Coronary artery (tissue), 2 donors: ENCODE data around the gene ERF.

Experiments used
- DNase-seq: peaks from one replicate; pipeline ENCODE4 v3.0.0-alpha.2; 2017; ENCODE audit warnings: low spot score
- H3K27ac ChIP-seq, 2 donors: fragments of 200-600 bp; sonication (generic); one replicate each; pipeline ENCODE4 v1.5.1; 2016 to 2019
- H3K4me3 ChIP-seq: fragments of 200-600 bp; sonication (generic); 2 replicates; pipeline ENCODE4 v1.5.1; 2016; ENCODE audit warnings: mild to moderate bottlenecking, moderate library complexity
- CTCF ChIP-seq: fragments of 200-600 bp; sonication (generic); IDR thresholded peaks from one replicate; pipeline ENCODE4 v1.5.1; 2019; ENCODE audit warnings: antibody characterized with exemption

Gene ERF

GRCh38 chr19:42275103-42275502 is 20.2 kb upstream of the ERF start:
- DNase-seq, result peak; percentile 63
- Histone ChIP-seq H3K27ac (peak overlapping the region in 1 of 2 donors; percentile 26), H3K4me3 (no peak overlapping the region)
- no peak for TF ChIP-seq CTCF

- Histone ChIP-seq H3K4me3 (no peak overlapping the region), H3K27ac (no peak overlapping the region)
- peak; percentile 69 for DNase-seq
- no peak for TF ChIP-seq CTCF
Measured at GRCh38 chr19:42274065-42274682, 19.2 kb upstream of the ERF start.

- H3K27ac ChIP-seq, result no peak overlapping the region
- TF ChIP-seq CTCF, result no peak
- peak; percentile 75 for DNase-seq
- H3K4me3 ChIP-seq, result no peak overlapping the region
Measured at GRCh38 chr19:42273407-42274064, 18.6 kb upstream of the ERF start.

- peak; percentile 65 for DNase-seq
- no peak for TF ChIP-seq CTCF
- Histone ChIP-seq H3K4me3 (no peak overlapping the region), H3K27ac (no peak overlapping the region)
Measured at GRCh38 chr19:42272989-42273406, 18.1 kb upstream of the ERF start.

GRCh38 chr19:42272535-42272897 is 17.6 kb upstream of the ERF start:
- no peak for DNase-seq
- Histone ChIP-seq H3K4me3 (no peak overlapping the region), H3K27ac (no peak overlapping the region)
- no peak for TF ChIP-seq CTCF

- TF ChIP-seq CTCF, result no peak
- peak; percentile 72 for DNase-seq
- H3K27ac ChIP-seq, result peak overlapping the region; percentile 99
- H3K4me3 ChIP-seq, result no peak overlapping the region
Measured at GRCh38 chr19:42271861-42272534, 17.1 kb upstream of the ERF start.

GRCh38 chr19:42271045-42271419 is 16.1 kb upstream of the ERF start:
- no peak for DNase-seq
- H3K27ac ChIP-seq, result peak overlapping the region; percentile 99
- TF ChIP-seq CTCF, result no peak
- peak overlapping the region; percentile 78 for H3K4me3 ChIP-seq
